HepG2 (cell line): ENCODE data around the gene CCDC148.

Experiments
- HNF4A ChIP-seq: sonication (generic); formaldehyde crosslinking; IDR thresholded peaks from 2 replicates; pipeline ENCODE4 v1.4.0; 2020; ENCODE audit warnings: missing genetic modification reagents
- POLR2AphosphoS5 ChIP-seq: IDR thresholded peaks from 2 replicates; pipeline ENCODE4 v1.6.1; 2012; ENCODE audit warnings: low read depth, low read length
- SP140L ChIP-seq: sonication (generic); formaldehyde crosslinking; IDR thresholded peaks from 2 replicates; pipeline ENCODE4 v1.4.0; 2020; ENCODE audit warnings: missing genetic modification reagents, borderline replicate concordance
- TF ChIP-seq, protein P1 (sequence below): sonication (generic); formaldehyde crosslinking; IDR thresholded peaks from 2 replicates; pipeline ENCODE4 v1.5.0; 2020; ENCODE audit warnings: mild to moderate bottlenecking, missing genetic modification reagents, moderate library complexity

DNA sequence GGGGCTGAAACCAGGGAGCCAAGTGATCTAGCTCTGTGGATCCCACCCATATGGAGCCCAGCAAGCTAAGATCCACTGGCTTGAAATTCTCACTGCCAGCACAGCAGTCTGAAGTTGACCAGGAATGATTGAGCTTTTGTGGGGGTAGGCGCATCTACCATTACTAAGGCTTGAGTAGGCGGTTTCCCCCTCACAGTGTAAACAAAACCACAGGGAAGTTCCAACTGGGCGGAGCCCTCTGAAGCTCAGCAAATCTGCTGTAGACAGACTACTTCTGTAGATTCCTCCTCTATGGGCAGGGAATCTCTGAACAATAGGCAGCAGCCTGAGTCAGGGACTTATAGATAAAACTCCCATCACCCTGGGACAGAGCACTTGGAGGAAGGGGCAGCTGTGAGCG is 96.7 kb downstream of the CCDC148 start:
- TF ChIP-seq HNF4A (CRISPR knock-in tag) (no peak), POLR2AphosphoS5 (no peak), SP140L (CRISPR knock-in tag) (no peak)
- TF ChIP-seq, protein P1, sequence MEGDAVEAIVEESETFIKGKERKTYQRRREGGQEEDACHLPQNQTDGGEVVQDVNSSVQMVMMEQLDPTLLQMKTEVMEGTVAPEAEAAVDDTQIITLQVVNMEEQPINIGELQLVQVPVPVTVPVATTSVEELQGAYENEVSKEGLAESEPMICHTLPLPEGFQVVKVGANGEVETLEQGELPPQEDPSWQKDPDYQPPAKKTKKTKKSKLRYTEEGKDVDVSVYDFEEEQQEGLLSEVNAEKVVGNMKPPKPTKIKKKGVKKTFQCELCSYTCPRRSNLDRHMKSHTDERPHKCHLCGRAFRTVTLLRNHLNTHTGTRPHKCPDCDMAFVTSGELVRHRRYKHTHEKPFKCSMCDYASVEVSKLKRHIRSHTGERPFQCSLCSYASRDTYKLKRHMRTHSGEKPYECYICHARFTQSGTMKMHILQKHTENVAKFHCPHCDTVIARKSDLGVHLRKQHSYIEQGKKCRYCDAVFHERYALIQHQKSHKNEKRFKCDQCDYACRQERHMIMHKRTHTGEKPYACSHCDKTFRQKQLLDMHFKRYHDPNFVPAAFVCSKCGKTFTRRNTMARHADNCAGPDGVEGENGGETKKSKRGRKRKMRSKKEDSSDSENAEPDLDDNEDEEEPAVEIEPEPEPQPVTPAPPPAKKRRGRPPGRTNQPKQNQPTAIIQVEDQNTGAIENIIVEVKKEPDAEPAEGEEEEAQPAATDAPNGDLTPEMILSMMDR (CRISPR knock-in tag), result no peak
